ENCODE results near the gene MED27. TPM values are rescaled to one million over a fixed set of nuclear protein-coding genes. Genes with fewer than 3 reads are reported as not detected.

Gene MED27
- total RNA-seq, 1 experiment from 2014 or later = 33.1 TPM

GRCh38 chr9:131818089-131818488, 261.6 kb downstream of the MED27 start:
- Histone ChIP-seq H3K4me1 (replicated peaks) (no peaks in the 10 kb centered on the region), H3K27me3 (replicated peaks) (peaks cover 58% of the 10 kb centered on the region), H3K9me3 (replicated peaks) (no peaks in the 10 kb centered on the region), H3K4me3 (no peak overlapping the region), H3K36me3 (no peaks in the 10 kb centered on the region), H3K27ac (no peak overlapping the region)
- no peak for DNase-seq (ENCODE audit: low read depth in 1 of 2, low spot score in 2 of 2)

DNA sequence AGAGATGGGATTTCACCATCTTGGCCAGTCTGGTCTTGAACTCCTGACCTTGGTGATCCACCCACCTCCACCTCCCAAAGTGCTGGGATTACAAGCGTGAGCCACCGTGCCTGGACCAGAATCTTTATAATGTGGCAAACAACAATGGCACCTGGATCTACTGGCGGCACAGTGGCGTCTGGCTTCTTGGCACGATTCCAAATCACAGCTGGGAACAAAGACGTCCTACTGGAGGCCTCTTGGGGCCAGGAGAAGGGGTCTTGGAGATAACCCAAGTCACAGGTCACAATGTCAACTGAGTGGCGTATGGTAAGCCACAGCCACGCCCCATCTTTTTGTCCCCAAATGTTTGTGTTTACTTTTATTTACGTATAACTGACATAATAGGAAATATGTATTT, 262.0 kb downstream of the MED27 start:
- Histone ChIP-seq H3K4me1 (replicated peaks) (no peaks in the 10 kb centered on the region), H3K27ac (no peak overlapping the region), H3K9me3 (replicated peaks) (no peaks in the 10 kb centered on the region), H3K4me3 (no peak overlapping the region), H3K27me3 (replicated peaks) (peaks cover 57% of the 10 kb centered on the region), H3K36me3 (no peaks in the 10 kb centered on the region)
- DNase-seq (ENCODE audit: low read depth in 1 of 2, low spot score in 2 of 2) = no peak

GRCh38 chr9:131817073-131817472, 262.6 kb downstream of the MED27 start:
- no peaks in the 10 kb centered on the region for H3K4me1 ChIP-seq (replicated peaks)
- no peaks in the 10 kb centered on the region for H3K9me3 ChIP-seq (replicated peaks)
- H3K27me3 ChIP-seq (replicated peaks) = peaks cover 59% of the 10 kb centered on the region
- DNase-seq (ENCODE audit: low read depth in 1 of 2, low spot score in 2 of 2) = no peak
- H3K27ac ChIP-seq = no peak overlapping the region
- no peak overlapping the region for H3K4me3 ChIP-seq
- no peaks in the 10 kb centered on the region for H3K36me3 ChIP-seq

DNA sequence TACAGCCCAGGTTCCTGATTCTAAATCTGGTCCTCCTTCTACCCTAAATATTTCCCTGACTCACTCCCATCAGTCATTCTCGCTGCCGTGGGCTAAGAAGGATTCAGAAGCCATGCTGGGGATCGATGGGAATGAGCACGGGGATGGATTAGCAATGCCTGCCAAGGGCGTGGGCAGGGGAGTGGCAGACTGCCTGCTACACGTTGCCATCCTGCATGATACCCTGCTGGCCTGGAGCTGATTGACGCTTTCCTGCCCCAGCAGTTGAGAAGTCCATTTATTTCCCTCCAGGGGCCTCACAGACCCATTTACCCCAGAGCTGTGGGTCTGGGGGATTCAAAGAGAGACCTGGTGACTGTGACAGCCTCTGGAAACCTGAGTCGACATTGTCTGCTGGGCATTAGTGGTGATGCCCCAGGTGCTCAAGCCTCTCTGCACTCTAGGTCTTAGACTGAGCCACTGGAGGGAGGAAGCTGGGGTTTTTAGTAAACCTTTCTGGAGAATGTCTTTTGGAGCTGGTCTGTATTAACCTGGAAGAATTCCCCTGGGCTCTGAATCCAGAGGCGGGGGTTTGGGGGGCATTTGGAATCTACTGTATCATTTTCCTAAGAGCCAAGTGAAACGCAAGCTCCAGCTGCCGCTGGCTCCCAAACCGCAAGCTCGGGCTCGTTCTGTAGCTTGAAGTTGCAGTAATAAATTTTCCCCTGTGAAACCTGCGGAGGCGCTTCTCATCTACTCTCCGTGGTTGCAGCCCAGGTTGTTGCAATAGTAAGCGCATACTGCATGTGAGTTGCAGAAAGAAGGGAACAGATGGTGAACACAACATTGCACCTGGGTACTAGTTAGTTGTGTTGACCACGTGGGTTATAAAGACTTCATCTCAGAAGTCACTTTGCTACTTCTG, 263.4 kb downstream of the MED27 start:
- H3K27ac ChIP-seq = no peak overlapping the region
- no peaks in the 10 kb centered on the region for H3K36me3 ChIP-seq
- no peak for DNase-seq (ENCODE audit: low read depth in 1 of 2, low spot score in 2 of 2)
- H3K9me3 ChIP-seq (replicated peaks) = no peaks in the 10 kb centered on the region
- peaks cover 60% of the 10 kb centered on the region for H3K27me3 ChIP-seq (replicated peaks)
- no peaks in the 10 kb centered on the region for H3K4me1 ChIP-seq (replicated peaks)
- H3K4me3 ChIP-seq = no peak overlapping the region

DNA sequence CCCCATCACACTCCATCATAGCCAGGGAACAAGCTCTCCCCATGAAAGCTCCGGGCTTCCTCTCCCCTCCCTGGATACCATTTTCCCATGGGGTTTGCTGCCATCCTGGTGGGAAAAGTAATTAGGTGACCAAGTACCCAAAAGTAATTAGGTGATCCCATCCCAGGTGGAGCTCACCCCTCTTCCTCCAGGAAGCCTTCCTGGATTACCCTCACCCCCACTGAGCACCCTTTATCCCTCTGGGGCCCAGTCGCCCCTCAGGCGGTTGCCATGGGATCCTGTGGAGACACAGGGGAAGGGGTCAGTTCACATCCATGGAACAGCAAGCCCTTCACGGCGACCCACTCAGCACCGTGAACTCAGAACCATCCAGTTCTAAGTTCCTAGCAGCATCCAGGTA, 265.0 kb downstream of the MED27 start:
- no peaks in the 10 kb centered on the region for H3K4me1 ChIP-seq (replicated peaks)
- no peak overlapping the region for H3K27ac ChIP-seq
- peaks cover 61% of the 10 kb centered on the region for H3K27me3 ChIP-seq (replicated peaks)
- no peaks in the 10 kb centered on the region for H3K36me3 ChIP-seq
- no peak for DNase-seq (ENCODE audit: low read depth in 1 of 2, low spot score in 2 of 2)
- no peaks in the 10 kb centered on the region for H3K9me3 ChIP-seq (replicated peaks)
- no peak overlapping the region for H3K4me3 ChIP-seq

DNA sequence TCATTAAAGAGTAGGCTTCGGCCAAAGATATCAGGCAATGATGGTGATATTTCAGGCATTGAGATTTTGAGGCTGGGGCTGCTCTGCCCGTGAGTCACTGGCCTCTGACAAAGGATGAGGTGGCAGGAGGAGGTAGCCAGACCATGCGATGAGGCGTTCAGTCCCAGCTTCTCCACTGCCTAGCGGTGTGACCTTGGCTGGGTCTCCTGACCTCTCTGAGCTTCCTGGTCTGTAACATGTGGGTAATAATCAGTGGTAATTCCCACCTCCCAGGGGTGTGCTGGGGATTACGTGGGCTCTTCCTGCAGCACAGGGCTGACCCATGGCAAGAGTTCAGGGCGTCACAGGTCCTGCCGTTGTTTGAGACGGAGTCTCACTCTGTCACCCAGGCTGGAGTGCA, 266.6 kb downstream of the MED27 start:
- Histone ChIP-seq H3K4me3 (no peak overlapping the region), H3K27ac (no peak overlapping the region), H3K4me1 (replicated peaks) (no peaks in the 10 kb centered on the region), H3K36me3 (no peaks in the 10 kb centered on the region), H3K9me3 (replicated peaks) (no peaks in the 10 kb centered on the region), H3K27me3 (replicated peaks) (peaks cover 64% of the 10 kb centered on the region)
- no peak for DNase-seq (ENCODE audit: low read depth in 1 of 2, low spot score in 2 of 2)

- peaks cover 58% of the 10 kb centered on the region for H3K27me3 ChIP-seq (replicated peaks)
- no peak for DNase-seq (ENCODE audit: low read depth in 1 of 2, low spot score in 2 of 2)
- no peak overlapping the region for H3K4me3 ChIP-seq
- no peaks in the 10 kb centered on the region for H3K9me3 ChIP-seq (replicated peaks)
- H3K36me3 ChIP-seq = no peaks in the 10 kb centered on the region
- no peaks in the 10 kb centered on the region for H3K4me1 ChIP-seq (replicated peaks)
- no peak overlapping the region for H3K27ac ChIP-seq
These were observed 267.4 kb downstream of the MED27 start for GRCh38 chr9:131812116-131812790.

GRCh38 chr9:131811405-131811804, 268.3 kb downstream of the MED27 start:
- H3K36me3 ChIP-seq = no peaks in the 10 kb centered on the region
- peaks cover 49% of the 10 kb centered on the region for H3K27me3 ChIP-seq (replicated peaks)
- no peak overlapping the region for H3K27ac ChIP-seq
- no peaks in the 10 kb centered on the region for H3K4me1 ChIP-seq (replicated peaks)
- H3K9me3 ChIP-seq (replicated peaks) = no peaks in the 10 kb centered on the region
- DNase-seq (ENCODE audit: low read depth in 1 of 2, low spot score in 2 of 2) = no peak
- no peak overlapping the region for H3K4me3 ChIP-seq

DNA sequence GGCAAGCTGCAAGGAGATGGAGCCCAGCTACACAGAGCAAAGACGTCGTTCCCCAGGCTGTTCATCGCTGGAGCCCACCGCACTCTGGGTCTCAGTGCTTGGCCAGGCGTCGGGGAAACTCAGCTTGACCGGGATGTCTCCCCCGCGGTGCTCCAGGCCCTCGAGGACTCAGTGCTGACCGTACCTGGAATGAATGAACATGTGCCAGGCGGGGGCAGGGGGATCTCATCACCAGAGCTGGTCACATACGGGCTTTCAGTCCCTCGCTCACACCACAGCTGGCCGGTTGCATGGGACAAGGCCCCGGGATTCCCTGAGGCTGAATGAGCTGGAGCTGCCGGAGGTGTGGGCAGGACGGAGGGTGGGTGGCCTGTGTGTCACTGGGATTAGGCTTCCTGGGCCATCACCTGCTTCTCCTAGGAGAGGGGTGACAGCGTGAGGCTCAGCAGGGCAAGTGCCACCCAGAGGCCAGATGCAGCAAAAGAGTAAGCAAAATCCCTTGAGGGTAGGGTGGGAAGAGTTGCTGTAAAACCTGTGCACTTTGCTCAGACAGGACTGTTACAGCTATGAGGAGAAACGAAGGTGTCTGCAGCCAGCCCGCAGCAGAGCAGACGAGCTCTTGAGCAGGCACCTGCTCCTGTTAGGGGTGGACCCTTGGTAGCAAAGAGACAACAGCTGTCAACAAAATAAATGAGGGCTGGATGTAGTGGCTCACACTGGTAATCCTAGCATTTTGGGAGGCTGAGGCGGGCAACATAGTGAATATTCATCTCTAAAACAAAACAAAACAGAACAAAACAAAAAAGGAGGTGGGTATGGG, 269.1 kb downstream of the MED27 start:
- H3K9me3 ChIP-seq (replicated peaks) = no peaks in the 10 kb centered on the region
- no peak for DNase-seq (ENCODE audit: low read depth in 1 of 2, low spot score in 2 of 2)
- H3K27me3 ChIP-seq (replicated peaks) = peaks cover 43% of the 10 kb centered on the region
- H3K4me3 ChIP-seq = no peak overlapping the region
- H3K36me3 ChIP-seq = no peaks in the 10 kb centered on the region
- no peak overlapping the region for H3K27ac ChIP-seq
- H3K4me1 ChIP-seq (replicated peaks) = no peaks in the 10 kb centered on the region

Other genes with a start within 250 kb of the MED27 start
- gene NTNG2, start 82.2 kb upstream of the MED27 start, total RNA-seq (2014; rRNA removed; shearing (Covaris generic)) = not detected in 2 replicates

Data from SJSA1 (cell line).